ENCODE measurements around the gene CMPK1. TPM values are rescaled to one million over a fixed set of nuclear protein-coding genes. Genes with fewer than 3 reads are reported as not detected.

Gene CMPK1
- total and polyA plus RNA-seq, 2 donors = 92.0 to 146 TPM

Other genes starting within 250 kb of the CMPK1 start
- not detected for gene CYP4A22, start 196.3 kb upstream of the CMPK1 start, total RNA-seq
- not detected for gene CYP4A22, start 196.3 kb upstream of the CMPK1 start, polyA plus RNA-seq
- gene PDZK1IP1, start 143.8 kb upstream of the CMPK1 start, total RNA-seq = not detected
- 0.20 TPM for gene PDZK1IP1, start 143.8 kb upstream of the CMPK1 start, polyA plus RNA-seq
- gene TAL1, start 101.6 kb upstream of the CMPK1 start, total RNA-seq = 4.2 TPM
- gene TAL1, start 101.6 kb upstream of the CMPK1 start, polyA plus RNA-seq = 4.0 TPM
- 13.0 TPM for gene STIL, start 19.6 kb upstream of the CMPK1 start, total RNA-seq
- gene STIL, start 19.6 kb upstream of the CMPK1 start, polyA plus RNA-seq = 0.53 TPM
- not detected for gene FOXE3, start 82.5 kb downstream of the CMPK1 start, total RNA-seq
- gene FOXE3, start 82.5 kb downstream of the CMPK1 start, polyA plus RNA-seq = not detected
- 0.85 TPM for gene FOXD2, start 104.3 kb downstream of the CMPK1 start, total RNA-seq
- gene FOXD2, start 104.3 kb downstream of the CMPK1 start, polyA plus RNA-seq = 0.19 TPM

All from urinary bladder (tissue), 2 donors.